ENCODE results near the gene DNAJC15.
A peak's percentile ranks its signal among the peaks of the same experiment; 100 is the strongest.
"Not testable (repeated sequence)": the region's sequence is repeated elsewhere in the genome, so short reads cannot be mapped to it uniquely, and the experiment has no call there.

DNAJC15 gene

DNA sequence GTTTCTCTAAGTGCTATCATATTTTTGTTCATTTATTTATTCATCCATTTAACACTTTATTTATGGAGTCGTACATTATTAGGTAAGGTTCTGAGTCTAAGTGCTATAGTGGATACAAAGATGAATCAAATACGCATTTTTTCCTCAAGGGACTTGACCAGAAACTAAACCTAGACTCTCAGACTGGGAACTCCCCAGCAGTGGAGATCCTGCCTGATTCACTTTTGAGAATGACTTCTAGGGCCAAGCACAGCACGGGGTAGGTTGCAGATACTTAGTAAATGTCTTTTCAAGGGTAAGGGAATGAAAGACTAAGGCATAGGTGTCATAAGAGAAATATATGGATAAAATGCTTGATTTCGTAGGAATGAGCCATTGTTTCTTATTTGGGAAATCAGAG lies 7.2 kb downstream of the DNAJC15 start:
- Histone ChIP-seq H3K36me3 (ENCODE audit: insufficient read depth, low read length) (peaks cover 10% of the 10 kb centered on the region; the same call in 1 of the 2 replicates), H3K9me3 (ENCODE audit: insufficient read depth, low read depth, low read length) (no peaks in the 10 kb centered on the region), H3K4me1 (ENCODE audit: insufficient read depth, low read length) (no peaks in the 10 kb centered on the region), H3K4me3 (ENCODE audit: low read length) (no peak overlapping the region), H3K9ac (ENCODE audit: low read depth, low read length) (no peak overlapping the region), H3K27ac (ENCODE audit: low read depth, low read length) (no peak overlapping the region), H3K27me3 (ENCODE audit: insufficient read depth, low read length) (no peaks in the 10 kb centered on the region)
- 88% methylated on average over 4 of the region's 4 CpGs for WGBS

- 95% methylated on average over 4 of the region's 4 CpGs for WGBS
- H3K9ac ChIP-seq (ENCODE audit: low read depth, low read length) = no peak overlapping the region
- H3K4me3 ChIP-seq (ENCODE audit: low read length) = no peak overlapping the region
- no peaks in the 10 kb centered on the region for H3K27me3 ChIP-seq (ENCODE audit: insufficient read depth, low read length)
- H3K36me3 ChIP-seq (ENCODE audit: insufficient read depth, low read length) = peaks cover 10% of the 10 kb centered on the region; the same call in 1 of the 2 replicates
- H3K4me1 ChIP-seq (ENCODE audit: insufficient read depth, low read length) = peaks cover 3% of the 10 kb centered on the region; the same call in 1 of the 2 replicates
- H3K9me3 ChIP-seq (ENCODE audit: insufficient read depth, low read depth, low read length) = no peaks in the 10 kb centered on the region
- H3K27ac ChIP-seq (ENCODE audit: low read depth, low read length) = no peak overlapping the region
Observed at GRCh38 chr13:43031881-43032280, 8.5 kb downstream of the DNAJC15 start.

GRCh38 chr13:43033038-43033437 lies 9.7 kb downstream of the DNAJC15 start:
- H3K9me3 ChIP-seq (ENCODE audit: insufficient read depth, low read depth, low read length) = no peaks in the 10 kb centered on the region
- H3K4me3 ChIP-seq (ENCODE audit: low read length) = no peak overlapping the region
- H3K36me3 ChIP-seq (ENCODE audit: insufficient read depth, low read length) = peaks cover 6% of the 10 kb centered on the region; the same call in 1 of the 2 replicates
- no peak overlapping the region for H3K27ac ChIP-seq (ENCODE audit: low read depth, low read length)
- H3K4me1 ChIP-seq (ENCODE audit: insufficient read depth, low read length) = peaks cover 3% of the 10 kb centered on the region; the same call in 1 of the 2 replicates
- WGBS = 95% methylated on average over 3 of the region's 3 CpGs
- H3K9ac ChIP-seq (ENCODE audit: low read depth, low read length) = no peak overlapping the region
- no peaks in the 10 kb centered on the region for H3K27me3 ChIP-seq (ENCODE audit: insufficient read depth, low read length)

DNA sequence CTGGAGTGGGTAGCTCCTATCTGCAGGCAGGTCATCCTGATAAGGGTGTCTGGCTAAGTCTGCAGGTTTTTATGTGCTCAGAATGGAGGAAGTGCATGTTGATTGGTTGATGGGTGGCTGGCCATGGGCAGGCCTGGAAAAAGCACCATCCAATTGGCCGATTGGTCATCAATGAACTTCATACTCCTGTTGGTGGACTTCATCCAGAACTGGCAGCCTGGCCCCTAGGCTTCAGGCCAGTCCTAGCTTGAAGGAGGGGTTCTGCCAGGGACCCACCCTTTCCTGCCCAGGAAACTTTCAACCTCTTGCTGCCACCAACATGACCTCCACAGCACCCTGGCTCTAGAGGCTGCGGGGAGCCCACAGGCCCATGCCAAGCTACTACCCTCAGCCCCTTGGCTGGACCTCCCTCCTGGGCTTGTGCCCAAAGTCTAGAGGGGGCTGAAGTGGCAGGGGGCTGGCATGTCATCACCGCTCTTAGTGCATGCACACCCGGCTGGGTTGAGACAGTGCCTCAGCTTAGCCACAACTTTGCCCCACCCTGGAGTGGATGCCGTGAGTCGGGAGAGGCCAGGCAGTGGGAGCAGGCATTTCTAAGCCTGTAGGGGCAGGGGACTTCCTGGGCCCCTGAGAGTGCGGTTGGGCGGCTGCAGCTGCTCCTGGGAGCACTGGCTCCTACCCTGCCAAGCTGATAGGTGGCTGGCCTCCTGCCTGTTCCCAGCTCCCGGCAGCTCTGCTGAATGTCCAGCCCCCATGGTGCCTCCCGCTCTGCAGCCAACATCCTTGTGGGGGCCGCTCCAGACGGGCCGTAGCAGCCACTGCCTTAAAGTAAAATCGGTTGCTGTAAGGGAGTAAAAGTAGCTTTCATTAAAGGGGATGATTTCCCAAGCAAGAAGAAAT lies 13.2 kb downstream of the DNAJC15 start:
- H3K9ac ChIP-seq (ENCODE audit: low read depth, low read length) = no peak overlapping the region
- WGBS = 87% methylated on average over 14 of the region's 14 CpGs
- H3K27me3 ChIP-seq (ENCODE audit: insufficient read depth, low read length) = no peaks in the 10 kb centered on the region
- no peak overlapping the region for H3K4me3 ChIP-seq (ENCODE audit: low read length)
- H3K9me3 ChIP-seq (ENCODE audit: insufficient read depth, low read depth, low read length) = no peaks in the 10 kb centered on the region
- 0 out of 2 replicates have a peak, but pooled peaks cover 6% of the 10 kb centered on the region for H3K36me3 ChIP-seq (ENCODE audit: insufficient read depth, low read length)
- H3K4me1 ChIP-seq (ENCODE audit: insufficient read depth, low read length) = peaks cover 12% of the 10 kb centered on the region
- no peak overlapping the region for H3K27ac ChIP-seq (ENCODE audit: low read depth, low read length)

DNA sequence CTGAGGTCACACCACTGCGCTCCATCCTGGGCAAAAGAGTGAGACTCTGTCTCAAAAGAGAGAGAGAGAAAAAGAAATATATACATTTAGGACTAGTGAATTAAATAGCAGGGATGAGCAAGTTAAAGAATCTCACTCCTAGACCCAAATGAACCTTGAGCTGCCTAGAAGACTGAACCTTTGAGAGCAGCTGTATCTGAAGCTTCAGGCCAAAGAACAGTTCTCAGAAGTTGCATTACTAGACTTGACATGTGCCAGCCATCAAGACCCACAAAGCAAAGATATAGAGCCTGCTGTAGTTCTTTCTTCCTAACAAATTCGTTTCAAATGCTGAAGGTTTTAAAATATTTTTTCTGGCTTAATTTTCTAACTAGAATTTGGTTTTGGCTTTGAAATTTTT lies 16.6 kb downstream of the DNAJC15 start:
- peaks cover 38% of the 10 kb centered on the region for H3K4me1 ChIP-seq (ENCODE audit: insufficient read depth, low read length)
- H3K9me3 ChIP-seq (ENCODE audit: insufficient read depth, low read depth, low read length) = no peaks in the 10 kb centered on the region
- no peak overlapping the region for H3K27ac ChIP-seq (ENCODE audit: low read depth, low read length)
- no peaks in the 10 kb centered on the region for H3K36me3 ChIP-seq (ENCODE audit: insufficient read depth, low read length)
- 94% methylated on average over 2 of the region's 2 CpGs for WGBS
- no peak overlapping the region for H3K9ac ChIP-seq (ENCODE audit: low read depth, low read length)
- no peak overlapping the region for H3K4me3 ChIP-seq (ENCODE audit: low read length)
- H3K27me3 ChIP-seq (ENCODE audit: insufficient read depth, low read length) = no peaks in the 10 kb centered on the region

- Histone ChIP-seq H3K27ac (ENCODE audit: low read depth, low read length) (peak overlapping the region; percentile 56; the same call in 1 of the 2 replicates), H3K4me1 (ENCODE audit: insufficient read depth, low read length) (peaks cover 38% of the 10 kb centered on the region)
- H3K36me3 ChIP-seq (ENCODE audit: insufficient read depth, low read length); H3K9ac ChIP-seq (ENCODE audit: low read depth, low read length); H3K27me3 ChIP-seq (ENCODE audit: insufficient read depth, low read length); H3K4me3 ChIP-seq (ENCODE audit: low read length); H3K9me3 ChIP-seq (ENCODE audit: insufficient read depth, low read depth, low read length): not testable (repeated sequence)
- WGBS = 56% methylated on average over 11 of the region's 13 CpGs
Observed at GRCh38 chr13:43040581-43041368, 17.4 kb downstream of the DNAJC15 start.

GRCh38 chr13:43041369-43041921 lies 18.1 kb downstream of the DNAJC15 start:
- 89% methylated on average over 1 of the region's 1 CpG for whole genome bisulfite sequencing
- Histone ChIP-seq H3K4me3 (ENCODE audit: low read length) (no peak overlapping the region), H3K27me3 (ENCODE audit: insufficient read depth, low read length) (no peaks in the 10 kb centered on the region), H3K36me3 (ENCODE audit: insufficient read depth, low read length) (no peaks in the 10 kb centered on the region), H3K4me1 (ENCODE audit: insufficient read depth, low read length) (peaks cover 42% of the 10 kb centered on the region), H3K9me3 (ENCODE audit: insufficient read depth, low read depth, low read length) (no peaks in the 10 kb centered on the region), H3K27ac (ENCODE audit: low read depth, low read length) (no peak overlapping the region), H3K9ac (ENCODE audit: low read depth, low read length) (no peak overlapping the region)

- Histone ChIP-seq H3K9me3 (ENCODE audit: insufficient read depth, low read depth, low read length) (no peaks in the 10 kb centered on the region), H3K36me3 (ENCODE audit: insufficient read depth, low read length) (no peaks in the 10 kb centered on the region), H3K9ac (ENCODE audit: low read depth, low read length) (no peak overlapping the region), H3K27me3 (ENCODE audit: insufficient read depth, low read length) (no peaks in the 10 kb centered on the region), H3K4me1 (ENCODE audit: insufficient read depth, low read length) (peaks cover 39% of the 10 kb centered on the region), H3K27ac (ENCODE audit: low read depth, low read length) (no peak overlapping the region), H3K4me3 (ENCODE audit: low read length) (no peak overlapping the region)
Observed at GRCh38 chr13:43042410-43042921, 19.1 kb downstream of the DNAJC15 start.

DNA sequence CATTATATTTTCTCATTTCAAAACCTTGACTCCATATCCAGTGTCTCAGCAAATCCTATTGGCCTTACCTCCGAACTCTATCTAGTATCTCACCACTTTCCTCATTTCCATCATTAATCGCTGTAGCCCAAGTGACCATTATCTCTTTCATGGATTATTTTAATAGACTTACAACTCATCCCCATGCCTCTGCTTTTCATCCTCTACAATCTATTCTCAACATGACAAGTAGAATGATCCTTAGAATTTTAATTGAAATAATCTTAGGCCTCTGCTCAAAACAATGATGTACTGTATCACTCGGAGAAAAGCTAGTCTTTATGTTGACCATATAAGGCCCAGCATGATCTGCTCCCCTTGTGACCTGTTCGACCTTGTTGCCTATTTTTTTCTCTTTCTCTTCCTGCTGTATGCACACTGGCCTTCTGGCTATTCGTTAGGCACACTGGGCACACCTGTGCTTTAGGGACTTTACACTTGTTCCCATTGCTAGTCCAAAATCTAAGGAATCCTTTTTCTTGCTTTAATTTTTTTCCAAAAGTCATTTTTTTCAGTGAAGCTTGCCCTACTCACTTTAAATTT lies 21.4 kb downstream of the DNAJC15 start:
- WGBS = 87% methylated on average over 5 of the region's 5 CpGs
- H3K4me3 ChIP-seq (ENCODE audit: low read length) = no peak overlapping the region
- no peaks in the 10 kb centered on the region for H3K9me3 ChIP-seq (ENCODE audit: insufficient read depth, low read depth, low read length)
- peaks cover 46% of the 10 kb centered on the region for H3K4me1 ChIP-seq (ENCODE audit: insufficient read depth, low read length)
- H3K27me3 ChIP-seq (ENCODE audit: insufficient read depth, low read length) = no peaks in the 10 kb centered on the region
- no peak overlapping the region for H3K27ac ChIP-seq (ENCODE audit: low read depth, low read length)
- no peak overlapping the region for H3K9ac ChIP-seq (ENCODE audit: low read depth, low read length)
- no peaks in the 10 kb centered on the region for H3K36me3 ChIP-seq (ENCODE audit: insufficient read depth, low read length)

- not testable (repeated sequence) for H3K27me3 ChIP-seq (ENCODE audit: insufficient read depth, low read length); H3K9me3 ChIP-seq (ENCODE audit: insufficient read depth, low read depth, low read length); H3K4me3 ChIP-seq (ENCODE audit: low read length); H3K36me3 ChIP-seq (ENCODE audit: insufficient read depth, low read length); H3K27ac ChIP-seq (ENCODE audit: low read depth, low read length); H3K9ac ChIP-seq (ENCODE audit: low read depth, low read length)
- H3K4me1 ChIP-seq (ENCODE audit: insufficient read depth, low read length) = peaks cover 42% of the 10 kb centered on the region
- 86% methylated on average over 10 of the region's 10 CpGs for WGBS
Observed at GRCh38 chr13:43045302-43045773, 22.0 kb downstream of the DNAJC15 start.

Data from HUES64 (cell line).